ENCODE results near the gene PLA2G2E. TPM values are rescaled to one million over a fixed set of nuclear protein-coding genes. Genes with fewer than 3 reads are reported as not detected.

PLA2G2E gene
- total RNA-seq, 3 donors from 2014 or later (not counting 1 experiment from before 2014, with no cell fraction given): not detected

- intact Hi-C loops (cut with micrococcal nuclease): no loop called here
- 81% methylated on average over 1 of the region's 1 CpG for WGBS (ENCODE audit: insufficient coverage)
- peaks cover 5% of the 10 kb centered on the region for H3K4me1 ChIP-seq (ENCODE audit: control insufficient read depth, insufficient read depth, low read length)
- H3K27ac ChIP-seq (ENCODE audit: low read length): no peak overlapping the region
- H3K9me3 ChIP-seq (ENCODE audit: control insufficient read depth, insufficient read depth, low read length): no peaks in the 10 kb centered on the region
- no peaks in the 10 kb centered on the region for H3K27me3 ChIP-seq (ENCODE audit: control insufficient read depth, insufficient read depth, low read length)
- peaks cover 17% of the 10 kb centered on the region for H3K36me3 ChIP-seq (ENCODE audit: control insufficient read depth, insufficient read depth, low read length)
- no peak overlapping the region for H3K4me3 ChIP-seq (ENCODE audit: low read length)
- ATAC-seq (no peak), DNase-seq (no peak)
- H3K36me3 Mint-ChIP-seq: no peaks in the 10 kb centered on the region
- no peak overlapping the region for H3K4me3 Mint-ChIP-seq
- no peak for TF ChIP-seq CTCF (IDR thresholded peaks at IDR 0.05)
- H3K4me1 Mint-ChIP-seq: peaks cover 37 to 38% of the 10 kb centered on the region in 2 donors
- H3K9me3 Mint-ChIP-seq: no peaks in the 10 kb centered on the region
- no peaks in the 10 kb centered on the region for H3K27me3 Mint-ChIP-seq (ENCODE audit: low read depth in 2 of 2)
- no peak overlapping the region for H3K27ac Mint-ChIP-seq
These were observed 35.3 kb downstream of the PLA2G2E start for GRCh38 chr1:19888112-19888511.

GRCh38 chr1:19885821-19886220 lies 37.6 kb downstream of the PLA2G2E start:
- H3K9me3 ChIP-seq (ENCODE audit: control insufficient read depth, insufficient read depth, low read length): no peaks in the 10 kb centered on the region
- Mint-ChIP-seq H3K4me3 (no peak overlapping the region), H3K36me3 (no peaks in the 10 kb centered on the region), H3K4me1 (peaks cover 47 to 49% of the 10 kb centered on the region in 2 donors), H3K9me3 (no peaks in the 10 kb centered on the region), H3K27me3 (ENCODE audit: low read depth in 2 of 2) (peaks cover 0 to 3% of the 10 kb centered on the region in 2 donors), H3K27ac (no peak overlapping the region)
- 94% methylated on average over 2 of the region's 2 CpGs for WGBS (ENCODE audit: insufficient coverage)
- DNase-seq (no peak), ATAC-seq (no peak)
- H3K36me3 ChIP-seq (ENCODE audit: control insufficient read depth, insufficient read depth, low read length): no peaks in the 10 kb centered on the region
- no peak for TF ChIP-seq CTCF (IDR thresholded peaks at IDR 0.05)
- intact Hi-C loops (cut with micrococcal nuclease): no loop called here
- H3K27me3 ChIP-seq (ENCODE audit: control insufficient read depth, insufficient read depth, low read length): no peaks in the 10 kb centered on the region
- H3K4me1 ChIP-seq (ENCODE audit: control insufficient read depth, insufficient read depth, low read length): peaks cover 10% of the 10 kb centered on the region
- no peak overlapping the region for H3K27ac ChIP-seq (ENCODE audit: low read length)
- H3K4me3 ChIP-seq (ENCODE audit: low read length): no peak overlapping the region

- H3K9me3 Mint-ChIP-seq: no peaks in the 10 kb centered on the region
These were observed 39.1 kb downstream of the PLA2G2E start for GRCh38 chr1:19884312-19884711.

More at GRCh38 chr1:19884312-19884711, 39.1 kb downstream of the PLA2G2E start:
- Histone ChIP-seq H3K36me3 (ENCODE audit: control insufficient read depth, insufficient read depth, low read length) (no peaks in the 10 kb centered on the region), H3K27me3 (ENCODE audit: control insufficient read depth, insufficient read depth, low read length) (no peaks in the 10 kb centered on the region), H3K4me3 (ENCODE audit: low read length) (no peak overlapping the region), H3K27ac (ENCODE audit: low read length) (no peak overlapping the region), H3K9me3 (ENCODE audit: control insufficient read depth, insufficient read depth, low read length) (no peaks in the 10 kb centered on the region), H3K4me1 (ENCODE audit: control insufficient read depth, insufficient read depth, low read length) (peaks cover 10% of the 10 kb centered on the region)
- no peak for TF ChIP-seq CTCF (IDR thresholded peaks at IDR 0.05)
- Mint-ChIP-seq H3K4me3 (peak overlapping the region; percentile 83), H3K27ac (peak overlapping the region; percentile 66 to 72), H3K4me1 (peaks cover 40 to 45% of the 10 kb centered on the region in 2 donors), H3K36me3 (no peaks in the 10 kb centered on the region), H3K27me3 (ENCODE audit: low read depth in 2 of 2) (peaks cover 0 to 4% of the 10 kb centered on the region in 2 donors)
- WGBS (ENCODE audit: insufficient coverage): no CpG with 5 or more reads among the region's 2 CpGs
- DNase-seq (no peak), ATAC-seq (no peak)
- intact Hi-C loops (cut with micrococcal nuclease): no loop called here

Data from natural killer cell (primary cell).